Bladder microvascular endothelial cell (primary cell): ENCODE results near the gene DRD1. TPM values are rescaled to one million over a fixed set of nuclear protein-coding genes. Genes with fewer than 3 reads are reported as not detected.

Experiments used
- total RNA-seq: library from RNA; depleted of rRNA; stranded (reverse); fragments of >200 nt; gene quantifications from 2 replicates; pipeline ENCODE4 v1.2.3, GENCODE V29; 2014

The DRD1 gene
- total RNA-seq: under 0.01 TPM in 1 of 2 replicates, not detected in the other

GRCh38 chr5:175444060-175444904, at the start of gene DRD1:
Gene DRD1, minus strand, starts transcription at chr5:175444182. Its CDS starts 1,083 bp downstream, at chr5:175443099.

GRCh38 chr5:175478384-175479124, 34.6 kb upstream of the DRD1 start, which contains the start of gene SFXN1:
Gene SFXN1, plus strand, starts transcription at chr5:175478560. Its CDS starts 13,544 bp downstream, at chr5:175492104.

Other genes with a start within 250 kb of the DRD1 start
- gene SFXN1, start 34.4 kb upstream of the DRD1 start, total RNA-seq: 56.3 and 102 TPM in 2 replicates
- not detected in 2 replicates for gene HRH2, start 213.9 kb upstream of the DRD1 start, total RNA-seq